ENCODE results near the gene GDI1. TPM values are rescaled to one million over a fixed set of nuclear protein-coding genes. Genes with fewer than 3 reads are reported as not detected.

Gene GDI1
- total RNA-seq, 3 donors from 2014 or later, result 94.0 to 105 (median 97.3) TPM

DNA sequence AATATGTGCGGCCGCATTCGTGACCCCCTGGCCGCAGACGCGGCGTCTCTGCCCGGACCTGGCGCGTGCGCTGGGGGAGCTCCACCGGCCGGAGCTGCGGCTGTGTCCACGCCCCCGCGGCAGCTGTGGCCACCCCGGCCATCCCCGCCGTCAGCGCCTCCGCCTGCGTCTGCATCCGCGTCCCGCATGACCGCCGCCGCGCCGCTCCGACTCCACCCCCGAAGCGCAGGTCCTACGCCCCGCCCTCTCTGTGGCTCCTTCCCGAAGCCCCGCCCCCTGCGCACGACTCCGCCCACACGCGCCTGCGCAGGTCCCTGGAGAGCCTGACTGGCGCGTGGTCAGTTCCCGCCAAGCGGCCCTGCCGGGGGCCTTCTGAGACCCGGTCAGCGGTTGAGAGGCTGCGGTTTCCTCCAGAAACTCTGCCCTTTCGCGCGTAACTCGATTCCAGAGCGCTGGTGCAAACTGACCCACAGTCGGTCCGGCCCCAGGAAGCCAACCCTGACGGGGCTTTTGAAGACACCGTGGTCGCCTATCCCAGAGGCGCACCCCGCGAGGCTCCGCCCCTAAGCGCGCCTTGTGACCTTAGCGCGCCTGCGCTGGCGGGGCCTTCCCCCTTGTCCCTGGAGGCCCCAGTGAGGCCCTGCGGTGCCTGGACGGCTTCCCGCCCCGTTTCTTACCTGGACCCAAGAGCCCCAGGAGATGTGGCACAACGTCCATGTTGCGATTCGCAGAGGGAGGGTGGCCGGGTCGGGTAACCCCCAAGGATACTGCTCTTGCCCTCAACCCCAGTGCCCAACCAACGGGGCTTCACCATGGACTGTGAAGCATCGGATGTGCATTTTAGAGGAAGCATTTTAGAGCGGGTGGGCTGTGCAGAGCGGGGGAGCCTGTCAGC lies 42.0 kb downstream of the GDI1 start, which contains the start of gene LAGE3:
LAGE3 (minus strand) TSS at position 554 of the 895 bp plus-strand sequence; CDS start at position 188, 366 bp downstream.
- no peaks in the 10 kb centered on the region for H3K4me1 ChIP-seq
- peaks cover 0 to 27% of the 10 kb centered on the region in 2 donors for H3K27me3 ChIP-seq
- intact Hi-C loops (cut with DNase I; ENCODE audit: low total_unique reads), result no loop called here
- H3K9me3 ChIP-seq, result no peaks in the 10 kb centered on the region
- peak within 1 kb of the TSS; percentile 44 to 72 (median 48) for H3K4me3 ChIP-seq
- DNase-seq (ENCODE audit: low spot score in 2 of 2), result peak; percentile 87 to 90
- peak within 1 kb of the TSS; percentile 48 to 82 for H3K27ac ChIP-seq
- H3K36me3 ChIP-seq, result no peaks in the 10 kb centered on the region
- TF ChIP-seq POLR2A (IDR thresholded peaks at IDR 0.05) (no peak), POLR2AphosphoS5 (IDR thresholded peaks at IDR 0.05) (peak in 2 of 3 donors; percentile 51 to 57)
- TF ChIP-seq, protein P1, sequence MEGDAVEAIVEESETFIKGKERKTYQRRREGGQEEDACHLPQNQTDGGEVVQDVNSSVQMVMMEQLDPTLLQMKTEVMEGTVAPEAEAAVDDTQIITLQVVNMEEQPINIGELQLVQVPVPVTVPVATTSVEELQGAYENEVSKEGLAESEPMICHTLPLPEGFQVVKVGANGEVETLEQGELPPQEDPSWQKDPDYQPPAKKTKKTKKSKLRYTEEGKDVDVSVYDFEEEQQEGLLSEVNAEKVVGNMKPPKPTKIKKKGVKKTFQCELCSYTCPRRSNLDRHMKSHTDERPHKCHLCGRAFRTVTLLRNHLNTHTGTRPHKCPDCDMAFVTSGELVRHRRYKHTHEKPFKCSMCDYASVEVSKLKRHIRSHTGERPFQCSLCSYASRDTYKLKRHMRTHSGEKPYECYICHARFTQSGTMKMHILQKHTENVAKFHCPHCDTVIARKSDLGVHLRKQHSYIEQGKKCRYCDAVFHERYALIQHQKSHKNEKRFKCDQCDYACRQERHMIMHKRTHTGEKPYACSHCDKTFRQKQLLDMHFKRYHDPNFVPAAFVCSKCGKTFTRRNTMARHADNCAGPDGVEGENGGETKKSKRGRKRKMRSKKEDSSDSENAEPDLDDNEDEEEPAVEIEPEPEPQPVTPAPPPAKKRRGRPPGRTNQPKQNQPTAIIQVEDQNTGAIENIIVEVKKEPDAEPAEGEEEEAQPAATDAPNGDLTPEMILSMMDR (IDR thresholded peaks at IDR 0.05), result no peak

GRCh38 chrX:154481195-154481594 lies 44.2 kb downstream of the GDI1 start:
- intact Hi-C loops (cut with DNase I; ENCODE audit: low total_unique reads), result no loop called here
- H3K4me3 ChIP-seq, result no peak overlapping the region
- no peaks in the 10 kb centered on the region for H3K9me3 ChIP-seq
- no peaks in the 10 kb centered on the region for H3K36me3 ChIP-seq
- no peak overlapping the region for H3K27ac ChIP-seq
- peaks cover 0 to 21% of the 10 kb centered on the region in 2 donors for H3K27me3 ChIP-seq
- DNase-seq (ENCODE audit: low spot score in 2 of 2), result no peak
- TF ChIP-seq POLR2AphosphoS5 (IDR thresholded peaks at IDR 0.05) (no peak), POLR2A (IDR thresholded peaks at IDR 0.05) (no peak)
- TF ChIP-seq, protein P1 (IDR thresholded peaks at IDR 0.05), result no peak
- no peaks in the 10 kb centered on the region for H3K4me1 ChIP-seq

GRCh38 chrX:154481911-154482601 lies 45.1 kb downstream of the GDI1 start:
- no peaks in the 10 kb centered on the region for H3K36me3 ChIP-seq
- peaks cover 0 to 15% of the 10 kb centered on the region in 2 donors for H3K27me3 ChIP-seq
- H3K27ac ChIP-seq, result no peak overlapping the region
- intact Hi-C loops (cut with DNase I; ENCODE audit: low total_unique reads), result no loop called here
- H3K9me3 ChIP-seq, result no peaks in the 10 kb centered on the region
- DNase-seq (ENCODE audit: low spot score in 2 of 2), result no peak
- no peak overlapping the region for H3K4me3 ChIP-seq
- H3K4me1 ChIP-seq, result no peaks in the 10 kb centered on the region
- no peak for TF ChIP-seq POLR2A (IDR thresholded peaks at IDR 0.05)
- no peak for TF ChIP-seq POLR2AphosphoS5 (IDR thresholded peaks at IDR 0.05)
- TF ChIP-seq, protein P1 (IDR thresholded peaks at IDR 0.05), result no peak

- intact Hi-C loops (cut with DNase I; ENCODE audit: low total_unique reads), result no loop called here
- no peak overlapping the region for H3K4me3 ChIP-seq
- no peak overlapping the region for H3K27ac ChIP-seq
- H3K36me3 ChIP-seq, result no peaks in the 10 kb centered on the region
- H3K4me1 ChIP-seq, result no peaks in the 10 kb centered on the region
- peaks cover 0 to 20% of the 10 kb centered on the region in 2 donors for H3K27me3 ChIP-seq
- H3K9me3 ChIP-seq, result no peaks in the 10 kb centered on the region
- no peak for DNase-seq (ENCODE audit: low spot score in 2 of 2)
- no peak for TF ChIP-seq POLR2A (IDR thresholded peaks at IDR 0.05)
- TF ChIP-seq, protein P1 (IDR thresholded peaks at IDR 0.05), result no peak
- TF ChIP-seq POLR2AphosphoS5 (IDR thresholded peaks at IDR 0.05), result no peak
Observed at GRCh38 chrX:154482786-154483185, 45.8 kb downstream of the GDI1 start.

Data from breast epithelium (tissue), 4 donors.